ENCODE results near the gene EDC4.

Gene EDC4

GRCh38 chr16:67842509-67843342, 30.1 kb upstream of the EDC4 start:
- H3K36me3 ChIP-seq (replicated peaks in 1 of 2; ENCODE audit: control insufficient read depth in 2 of 2, insufficient read depth in 2 of 2, low read length in 2 of 2), result peaks cover 3 to 16% of the 10 kb centered on the region in 2 donors
- H2BK15ac ChIP-seq (ENCODE audit: low read length), result peak overlapping the region; percentile 95
- H2BK5ac ChIP-seq (ENCODE audit: low read length), result peak overlapping the region; percentile 97
- WGBS, 2 donors (ENCODE audit: extremely low coverage in 2 of 2, insufficient read length in 2 of 2, insufficient replicate concordance in 1 of 2), result no CpG with 5 or more reads among the region's 67 CpGs
- peak overlapping the region; percentile 36 for H2BK12ac ChIP-seq (ENCODE audit: low read length)
- H3K27ac ChIP-seq (replicated peaks; ENCODE audit: low read length), result peak overlapping the region; percentile 51
- H2AK5ac ChIP-seq (ENCODE audit: low read depth, low read length), result peak overlapping the region; percentile 35
- no peaks in the 10 kb centered on the region for H3K9me3 ChIP-seq (replicated peaks in 1 of 2; ENCODE audit: control insufficient read depth in 2 of 2, insufficient read depth in 1 of 2, low read depth in 1 of 2, low read length in 2 of 2)
- H3K23ac ChIP-seq (ENCODE audit: low read depth, low read length, poor library complexity), result peak overlapping the region; percentile 99
- no peak overlapping the region for H2BK120ac ChIP-seq (ENCODE audit: low read depth, low read length)
- peak overlapping the region; percentile 100 for H2AFZ ChIP-seq (ENCODE audit: low read length)
- H3K27me3 ChIP-seq (ENCODE audit: control insufficient read depth in 3 of 3, insufficient read depth in 3 of 3, low read depth in 1 of 3, low read length in 3 of 3), result no peaks in the 10 kb centered on the region
- peak overlapping the region; percentile 22 for H4K91ac ChIP-seq (ENCODE audit: low read depth, low read length, poor library complexity)
- peak overlapping the region; percentile 91 for H3K14ac ChIP-seq (ENCODE audit: low read length)
- H3K4me1 ChIP-seq (ENCODE audit: control insufficient read depth in 2 of 2, insufficient read depth in 1 of 2, low read depth in 1 of 2, low read length in 2 of 2), result peaks cover 20 to 23% of the 10 kb centered on the region in 2 donors
- H3K9ac ChIP-seq (ENCODE audit: low read depth, low read length, poor library complexity), result peak overlapping the region; percentile 98
- H3K4ac ChIP-seq (ENCODE audit: low read length), result no peak overlapping the region
- H3K18ac ChIP-seq (ENCODE audit: low read length), result peak overlapping the region; percentile 100
- peak; percentile 50 for DNase-seq (ENCODE audit: low spot score)
- H3K4me2 ChIP-seq (ENCODE audit: insufficient read depth, low read length, poor library complexity, severe bottlenecking), result peak overlapping the region; percentile 89
- peaks cover 14% of the 10 kb centered on the region for H3K79me1 ChIP-seq (ENCODE audit: low read depth, low read length)
- H4K8ac ChIP-seq (ENCODE audit: low read depth, low read length), result no peak overlapping the region
- peak overlapping the region; percentile 88 to 91 for H3K4me3 ChIP-seq (ENCODE audit: low read length in 2 of 2)

- no peak for DNase-seq (ENCODE audit: low spot score)
- Histone ChIP-seq H3K23ac (ENCODE audit: low read depth, low read length, poor library complexity) (peak overlapping the region; percentile 99), H2BK5ac (ENCODE audit: low read length) (no peak overlapping the region), H3K9ac (ENCODE audit: low read depth, low read length, poor library complexity) (peak overlapping the region; percentile 98), H2BK12ac (ENCODE audit: low read length) (peak overlapping the region; percentile 36), H3K18ac (ENCODE audit: low read length) (peak overlapping the region; percentile 79), H3K14ac (ENCODE audit: low read length) (no peak overlapping the region), H3K4me2 (ENCODE audit: insufficient read depth, low read length, poor library complexity, severe bottlenecking) (peak overlapping the region; percentile 89), H2AK5ac (ENCODE audit: low read depth, low read length) (no peak overlapping the region), H3K36me3 (replicated peaks in 1 of 2; ENCODE audit: control insufficient read depth in 2 of 2, insufficient read depth in 2 of 2, low read length in 2 of 2) (peaks cover 3 to 16% of the 10 kb centered on the region in 2 donors), H2AFZ (ENCODE audit: low read length) (peak overlapping the region; percentile 100), H4K8ac (ENCODE audit: low read depth, low read length) (no peak overlapping the region), H3K79me1 (ENCODE audit: low read depth, low read length) (peaks cover 14% of the 10 kb centered on the region), H3K27me3 (ENCODE audit: control insufficient read depth in 3 of 3, insufficient read depth in 3 of 3, low read depth in 1 of 3, low read length in 3 of 3) (no peaks in the 10 kb centered on the region), H3K4me3 (ENCODE audit: low read length in 2 of 2) (peak overlapping the region; percentile 88 to 91), H3K27ac (replicated peaks; ENCODE audit: low read length) (no peak overlapping the region), H4K91ac (ENCODE audit: low read depth, low read length, poor library complexity) (no peak overlapping the region), H2BK15ac (ENCODE audit: low read length) (no peak overlapping the region), H3K9me3 (replicated peaks in 1 of 2; ENCODE audit: control insufficient read depth in 2 of 2, insufficient read depth in 1 of 2, low read depth in 1 of 2, low read length in 2 of 2) (no peaks in the 10 kb centered on the region), H2BK120ac (ENCODE audit: low read depth, low read length) (no peak overlapping the region), H3K4me1 (ENCODE audit: control insufficient read depth in 2 of 2, insufficient read depth in 1 of 2, low read depth in 1 of 2, low read length in 2 of 2) (peaks cover 22 to 23% of the 10 kb centered on the region in 2 donors), H3K4ac (ENCODE audit: low read length) (no peak overlapping the region)
- no CpG with 5 or more reads among the region's 11 CpGs for WGBS, 2 donors (ENCODE audit: extremely low coverage in 2 of 2, insufficient read length in 2 of 2, insufficient replicate concordance in 1 of 2)
Observed at GRCh38 chr16:67843343-67843765, 29.5 kb upstream of the EDC4 start.

DNA sequence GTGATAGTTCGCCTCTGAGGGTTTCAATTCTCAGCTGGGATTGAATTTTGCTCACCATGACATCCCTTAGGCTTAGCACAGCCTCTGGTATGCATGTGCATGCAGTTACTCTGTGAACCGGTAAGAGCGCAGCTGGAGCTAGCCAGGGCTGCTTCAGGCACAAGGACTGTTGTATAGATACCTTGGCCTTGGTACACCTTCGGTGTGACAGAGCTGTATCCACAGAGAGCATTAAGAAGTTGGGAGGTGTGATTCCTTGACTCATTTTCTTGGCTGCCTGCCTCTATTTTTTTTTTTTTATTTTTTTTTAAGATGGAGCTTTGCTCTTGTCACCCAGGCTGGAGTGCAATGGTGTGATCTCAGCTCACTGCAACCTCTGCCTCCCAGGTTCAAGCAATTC, 28.4 kb upstream of the EDC4 start:
- no peak overlapping the region for H3K23ac ChIP-seq (ENCODE audit: low read depth, low read length, poor library complexity)
- H2BK5ac ChIP-seq (ENCODE audit: low read length), result no peak overlapping the region
- H3K4me1 ChIP-seq (ENCODE audit: control insufficient read depth in 2 of 2, insufficient read depth in 1 of 2, low read depth in 1 of 2, low read length in 2 of 2), result peaks cover 22 to 23% of the 10 kb centered on the region in 2 donors
- H2BK12ac ChIP-seq (ENCODE audit: low read length), result no peak overlapping the region
- H3K4me2 ChIP-seq (ENCODE audit: insufficient read depth, low read length, poor library complexity, severe bottlenecking), result no peak overlapping the region
- no peak overlapping the region for H3K14ac ChIP-seq (ENCODE audit: low read length)
- H2AK5ac ChIP-seq (ENCODE audit: low read depth, low read length), result no peak overlapping the region
- no peak overlapping the region for H4K8ac ChIP-seq (ENCODE audit: low read depth, low read length)
- H2AFZ ChIP-seq (ENCODE audit: low read length), result no peak overlapping the region
- no peak overlapping the region for H2BK120ac ChIP-seq (ENCODE audit: low read depth, low read length)
- H3K27ac ChIP-seq (replicated peaks; ENCODE audit: low read length), result no peak overlapping the region
- no peaks in the 10 kb centered on the region for H3K27me3 ChIP-seq (ENCODE audit: control insufficient read depth in 3 of 3, insufficient read depth in 3 of 3, low read depth in 1 of 3, low read length in 3 of 3)
- H2BK15ac ChIP-seq (ENCODE audit: low read length), result no peak overlapping the region
- H4K91ac ChIP-seq (ENCODE audit: low read depth, low read length, poor library complexity), result no peak overlapping the region
- H3K4me3 ChIP-seq (ENCODE audit: low read length in 2 of 2), result no peak overlapping the region
- no peak for DNase-seq (ENCODE audit: low spot score)
- peaks cover 14% of the 10 kb centered on the region for H3K79me1 ChIP-seq (ENCODE audit: low read depth, low read length)
- no peaks in the 10 kb centered on the region for H3K9me3 ChIP-seq (replicated peaks in 1 of 2; ENCODE audit: control insufficient read depth in 2 of 2, insufficient read depth in 1 of 2, low read depth in 1 of 2, low read length in 2 of 2)
- H3K36me3 ChIP-seq (replicated peaks in 1 of 2; ENCODE audit: control insufficient read depth in 2 of 2, insufficient read depth in 2 of 2, low read length in 2 of 2), result peaks cover 4 to 23% of the 10 kb centered on the region in 2 donors
- no peak overlapping the region for H3K18ac ChIP-seq (ENCODE audit: low read length)
- H3K4ac ChIP-seq (ENCODE audit: low read length), result no peak overlapping the region
- no peak overlapping the region for H3K9ac ChIP-seq (ENCODE audit: low read depth, low read length, poor library complexity)
- no CpG with 5 or more reads among the region's 4 CpGs for WGBS, 2 donors (ENCODE audit: extremely low coverage in 2 of 2, insufficient read length in 2 of 2, insufficient replicate concordance in 1 of 2)

DNA sequence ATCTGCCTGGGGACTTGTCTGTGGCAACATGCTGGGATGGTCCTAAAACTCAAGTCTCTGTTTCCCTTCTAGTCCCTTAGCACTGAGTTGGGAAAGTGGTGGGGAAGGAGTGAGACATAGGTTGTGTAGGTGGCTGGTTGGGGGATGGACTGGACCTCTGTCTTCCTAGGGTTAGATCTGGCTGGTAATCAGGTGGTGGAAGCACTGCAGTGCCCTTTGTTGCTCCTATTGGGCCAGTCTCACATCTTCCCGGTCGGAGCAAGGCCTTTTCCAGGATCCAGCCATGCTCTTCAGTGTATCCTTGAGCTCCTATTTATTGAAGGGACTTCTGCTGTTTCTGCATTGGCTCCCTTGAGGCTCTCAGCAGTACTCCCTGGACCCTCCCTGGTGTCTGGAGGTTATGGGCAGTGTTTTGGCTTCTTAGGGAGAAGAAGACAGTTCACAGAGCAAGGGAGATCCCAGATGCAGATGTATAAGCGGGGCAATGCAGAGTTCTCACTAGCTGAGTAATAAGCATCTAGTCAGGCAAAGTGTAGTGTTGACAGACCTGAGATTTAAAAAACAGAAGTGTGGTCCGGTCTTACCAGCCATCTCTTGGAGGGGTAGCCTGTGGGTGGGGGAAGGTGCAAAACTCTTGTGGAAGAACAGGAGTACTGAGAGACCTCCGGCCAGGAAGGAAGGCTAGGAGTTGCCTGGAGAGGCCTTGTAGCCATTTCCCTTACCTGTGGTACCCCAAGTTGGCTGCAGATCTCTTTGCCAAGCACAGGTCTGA, 27.4 kb upstream of the EDC4 start:
- Histone ChIP-seq H3K4ac (ENCODE audit: low read length) (no peak overlapping the region), H3K27ac (replicated peaks; ENCODE audit: low read length) (peak overlapping the region; percentile 89), H2BK15ac (ENCODE audit: low read length) (no peak overlapping the region), H3K4me2 (ENCODE audit: insufficient read depth, low read length, poor library complexity, severe bottlenecking) (peak overlapping the region; percentile 76), H3K9me3 (replicated peaks in 1 of 2; ENCODE audit: control insufficient read depth in 2 of 2, insufficient read depth in 1 of 2, low read depth in 1 of 2, low read length in 2 of 2) (no peaks in the 10 kb centered on the region), H3K27me3 (ENCODE audit: control insufficient read depth in 3 of 3, insufficient read depth in 3 of 3, low read depth in 1 of 3, low read length in 3 of 3) (no peaks in the 10 kb centered on the region), H3K14ac (ENCODE audit: low read length) (no peak overlapping the region), H3K9ac (ENCODE audit: low read depth, low read length, poor library complexity) (peak overlapping the region; percentile 32), H2BK12ac (ENCODE audit: low read length) (no peak overlapping the region), H3K4me3 (ENCODE audit: low read length in 2 of 2) (peak overlapping the region in 1 of 2 donors; percentile 97), H2BK5ac (ENCODE audit: low read length) (no peak overlapping the region), H3K4me1 (ENCODE audit: control insufficient read depth in 2 of 2, insufficient read depth in 1 of 2, low read depth in 1 of 2, low read length in 2 of 2) (peaks cover 22 to 23% of the 10 kb centered on the region in 2 donors), H3K36me3 (replicated peaks in 1 of 2; ENCODE audit: control insufficient read depth in 2 of 2, insufficient read depth in 2 of 2, low read length in 2 of 2) (peaks cover 4 to 30% of the 10 kb centered on the region in 2 donors), H3K79me1 (ENCODE audit: low read depth, low read length) (peaks cover 14% of the 10 kb centered on the region), H2BK120ac (ENCODE audit: low read depth, low read length) (no peak overlapping the region), H2AFZ (ENCODE audit: low read length) (peak overlapping the region; percentile 81), H4K8ac (ENCODE audit: low read depth, low read length) (no peak overlapping the region), H3K18ac (ENCODE audit: low read length) (no peak overlapping the region), H3K23ac (ENCODE audit: low read depth, low read length, poor library complexity) (no peak overlapping the region), H2AK5ac (ENCODE audit: low read depth, low read length) (peak overlapping the region; percentile 49), H4K91ac (ENCODE audit: low read depth, low read length, poor library complexity) (no peak overlapping the region)
- WGBS, 2 donors (ENCODE audit: extremely low coverage in 2 of 2, insufficient read length in 2 of 2, insufficient replicate concordance in 1 of 2), result no CpG with 5 or more reads among the region's 5 CpGs
- no peak for DNase-seq (ENCODE audit: low spot score)
